ENCODE measurements around the gene TUT1. TPM values are rescaled to one million over a fixed set of nuclear protein-coding genes. Genes with fewer than 3 reads are reported as not detected.
A peak's percentile ranks its signal among the peaks of the same experiment; 100 is the strongest.
"Not testable (repeated sequence)": the region's sequence is repeated elsewhere in the genome, so short reads cannot be mapped to it uniquely, and the experiment has no call there.

Gene TUT1
- total and polyA plus RNA-seq, 8 donors: 12.0 to 33.4 (median 15.8) TPM

DNA sequence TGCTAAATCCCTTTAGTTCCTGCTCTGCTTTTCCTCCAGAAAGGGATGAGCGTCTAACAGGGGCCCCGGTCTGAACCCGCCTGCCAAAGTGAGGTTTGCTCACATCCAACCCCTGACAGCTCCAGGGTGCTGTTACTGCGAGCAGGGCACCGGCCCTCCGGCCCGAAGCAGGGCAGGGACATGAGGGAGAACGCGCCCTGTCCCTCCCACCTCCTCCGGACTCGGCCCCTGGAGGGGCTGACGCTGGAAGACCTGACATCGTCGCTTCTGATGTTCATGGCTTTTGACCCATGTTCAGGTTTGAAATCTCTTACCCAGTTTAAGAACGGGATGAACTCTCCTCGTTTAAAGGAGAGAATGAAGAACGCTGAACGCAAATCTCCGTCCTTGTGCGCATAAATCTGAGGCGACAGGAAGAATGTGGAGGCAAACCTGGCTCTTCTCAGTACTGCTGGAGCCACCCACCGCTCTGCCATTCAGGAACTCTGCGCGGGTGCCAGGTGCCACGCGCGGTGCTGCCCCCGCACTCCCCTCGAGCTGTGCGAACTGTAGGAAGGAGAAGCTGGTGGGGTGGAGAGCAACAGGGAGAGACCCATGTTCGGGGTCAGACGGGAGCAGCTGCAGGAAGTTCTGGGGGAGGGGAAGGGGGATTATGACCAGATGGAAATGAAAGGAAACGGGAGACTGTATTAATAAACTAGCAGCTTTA is 16.8 kb downstream of the TUT1 start:
- TF ChIP-seq, protein P1, sequence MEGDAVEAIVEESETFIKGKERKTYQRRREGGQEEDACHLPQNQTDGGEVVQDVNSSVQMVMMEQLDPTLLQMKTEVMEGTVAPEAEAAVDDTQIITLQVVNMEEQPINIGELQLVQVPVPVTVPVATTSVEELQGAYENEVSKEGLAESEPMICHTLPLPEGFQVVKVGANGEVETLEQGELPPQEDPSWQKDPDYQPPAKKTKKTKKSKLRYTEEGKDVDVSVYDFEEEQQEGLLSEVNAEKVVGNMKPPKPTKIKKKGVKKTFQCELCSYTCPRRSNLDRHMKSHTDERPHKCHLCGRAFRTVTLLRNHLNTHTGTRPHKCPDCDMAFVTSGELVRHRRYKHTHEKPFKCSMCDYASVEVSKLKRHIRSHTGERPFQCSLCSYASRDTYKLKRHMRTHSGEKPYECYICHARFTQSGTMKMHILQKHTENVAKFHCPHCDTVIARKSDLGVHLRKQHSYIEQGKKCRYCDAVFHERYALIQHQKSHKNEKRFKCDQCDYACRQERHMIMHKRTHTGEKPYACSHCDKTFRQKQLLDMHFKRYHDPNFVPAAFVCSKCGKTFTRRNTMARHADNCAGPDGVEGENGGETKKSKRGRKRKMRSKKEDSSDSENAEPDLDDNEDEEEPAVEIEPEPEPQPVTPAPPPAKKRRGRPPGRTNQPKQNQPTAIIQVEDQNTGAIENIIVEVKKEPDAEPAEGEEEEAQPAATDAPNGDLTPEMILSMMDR (IDR thresholded peaks at IDR 0.05): no peak
- peaks cover 0 to 40% (median 9%) of the 10 kb centered on the region in 3 donors for H3K36me3 ChIP-seq
- peak in 5 of 6 donors; percentile 43 to 83 (median 62) for DNase-seq
- intact Hi-C loops (cut with DNase I): no loop called here
- no peak for FAIRE-seq
- 1 to 2% methylated on average over 33 of the region's 33 CpGs for WGBS, 2 donors
- peak; percentile 16 to 40 (median 36) for ATAC-seq
- peak overlapping the region; percentile 75 to 98 (median 89) for H3K27ac ChIP-seq
- H3K4me1 ChIP-seq: peaks cover 6 to 13% (median 13%) of the 10 kb centered on the region in 3 donors
- H3K9me3 ChIP-seq: no peaks in the 10 kb centered on the region
- H3K4me3 ChIP-seq: peak overlapping the region; percentile 22 to 73 (median 56)
- H3K27me3 ChIP-seq: no peaks in the 10 kb centered on the region

DNA sequence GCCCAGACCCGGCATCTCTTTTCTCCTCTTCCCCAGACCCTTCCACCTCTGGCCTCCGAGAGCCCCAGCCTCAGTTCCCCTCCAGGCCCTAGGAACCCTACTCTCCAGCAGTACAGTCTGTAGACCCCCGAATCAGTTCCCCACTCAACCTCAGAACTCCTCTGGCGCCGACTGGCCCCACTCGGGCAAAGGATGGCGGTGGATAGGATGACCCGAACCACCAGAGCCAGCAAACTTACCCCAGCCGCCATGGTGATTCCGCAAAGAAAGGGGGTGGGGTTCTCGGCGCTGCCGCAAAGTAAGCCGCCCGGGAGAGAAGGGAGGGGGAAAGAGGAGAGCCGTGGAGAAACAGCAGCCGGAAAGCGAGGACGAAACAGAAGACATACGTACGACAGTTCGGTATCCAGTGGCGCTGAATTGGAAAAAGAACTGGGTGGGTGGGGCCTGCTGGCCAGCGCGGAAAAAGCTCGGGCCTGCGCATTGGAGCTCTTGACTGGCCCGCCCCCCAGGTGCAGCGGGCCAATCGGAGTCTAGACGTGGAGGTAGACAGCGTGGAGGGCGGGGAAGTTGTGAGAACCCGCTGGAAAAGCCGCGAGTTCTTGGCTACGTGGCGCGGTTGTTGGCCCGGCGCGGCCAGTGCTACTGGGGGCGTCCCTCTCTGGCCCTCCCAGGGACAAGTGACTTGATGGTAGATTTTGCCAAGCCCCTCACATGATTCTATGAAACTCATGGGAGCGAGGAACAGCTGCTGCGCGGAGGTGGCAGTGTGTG is 17.5 kb downstream of the TUT1 start, which contains the start of gene EEF1G:
Gene EEF1G, minus strand, starts transcription at position 300 of the 771 bp plus-strand sequence. Its CDS starts 49 bp downstream, at position 251.
- WGBS, 2 donors: 0% methylated on average over 45 to 46 of the region's 46 CpGs
- intact Hi-C loops (cut with DNase I): loop anchor here in 1 of 3 donors (2.0 kb wide), 1 partner anchor 17 kb away; no protein-coding TSS in a partner anchor
- DNase-seq (peak; percentile 93 to 100 (median 98)), FAIRE-seq (peak; percentile 56), ATAC-seq (peak; percentile 91 to 97 (median 94))
- TF ChIP-seq, protein P1 (IDR thresholded peaks at IDR 0.05): no peak
- H3K9me3 ChIP-seq: no peaks in the 10 kb centered on the region
- peaks cover 0 to 37% (median 5%) of the 10 kb centered on the region in 3 donors for H3K36me3 ChIP-seq
- H3K4me3 ChIP-seq: peak within 1 kb of the TSS; percentile 57 to 78 (median 66)
- peaks cover 6 to 13% (median 13%) of the 10 kb centered on the region in 3 donors for H3K4me1 ChIP-seq
- no peaks in the 10 kb centered on the region for H3K27me3 ChIP-seq
- H3K27ac ChIP-seq: peak within 1 kb of the TSS; percentile 75 to 98 (median 89)

- FAIRE-seq (no peak), ATAC-seq (peak in 3 of 4 donors; percentile 0 to 6 (median 2)), DNase-seq (peak in 1 of 6 donors; percentile 51)
- Histone ChIP-seq H3K27me3 (no peaks in the 10 kb centered on the region), H3K36me3 (peaks cover 0 to 30% (median under 1%) of the 10 kb centered on the region in 3 donors), H3K4me1 (peaks cover 6 to 13% (median 13%) of the 10 kb centered on the region in 3 donors), H3K4me3 (peak overlapping the region; percentile 57 to 78 (median 66)), H3K27ac (peak overlapping the region; percentile 12 to 76 (median 42)), H3K9me3 (no peaks in the 10 kb centered on the region)
- TF ChIP-seq, protein P1 (IDR thresholded peaks at IDR 0.05): no peak
- 0% methylated on average over 33 of the region's 33 CpGs for WGBS, 2 donors
- intact Hi-C loops (cut with DNase I): loop anchor here in 1 of 3 donors (2.0 kb wide), 1 partner anchor 16 kb away; no protein-coding TSS in a partner anchor
Measured at GRCh38 chr11:62573006-62573591, 18.2 kb downstream of the TUT1 start.

- H3K27ac ChIP-seq: no peak overlapping the region
- H3K9me3 ChIP-seq: no peaks in the 10 kb centered on the region
- TF ChIP-seq, protein P1 (IDR thresholded peaks at IDR 0.05): no peak
- no peak for DNase-seq
- intact Hi-C loops (cut with DNase I): loop anchor here in 1 of 3 donors (2.0 kb wide), 1 partner anchor 16 kb away; no protein-coding TSS in a partner anchor
- H3K4me1 ChIP-seq: peaks cover 6 to 13% (median 13%) of the 10 kb centered on the region in 3 donors
- 69 to 70% methylated on average over 12 of the region's 12 CpGs for WGBS, 2 donors
- H3K27me3 ChIP-seq: no peaks in the 10 kb centered on the region
- no peak for FAIRE-seq
- peaks cover 2 to 32% (median 7%) of the 10 kb centered on the region in 3 donors for H3K36me3 ChIP-seq
- H3K4me3 ChIP-seq: peak overlapping the region in 2 of 4 donors; percentile 58 to 73
- ATAC-seq: no peak
Measured at GRCh38 chr11:62572431-62572830, 18.9 kb downstream of the TUT1 start.

GRCh38 chr11:62571493-62571892 is 19.8 kb downstream of the TUT1 start:
- intact Hi-C loops (cut with DNase I); FAIRE-seq; H3K4me3 ChIP-seq; DNase-seq; ATAC-seq; H3K9me3 ChIP-seq; H3K27me3 ChIP-seq; H3K27ac ChIP-seq: not testable (repeated sequence)
- peaks cover 6 to 13% (median 13%) of the 10 kb centered on the region in 3 donors for H3K4me1 ChIP-seq
- H3K36me3 ChIP-seq: peaks cover 7 to 41% (median 9%) of the 10 kb centered on the region in 3 donors
- WGBS, 2 donors: 73 to 80% methylated on average over 5 of the region's 5 CpGs

- H3K36me3 ChIP-seq: peaks cover 7 to 47% (median 13%) of the 10 kb centered on the region in 3 donors
- H3K4me3 ChIP-seq: not testable (repeated sequence)
Measured at GRCh38 chr11:62570903-62571302, 20.4 kb downstream of the TUT1 start.

More at GRCh38 chr11:62570903-62571302, 20.4 kb downstream of the TUT1 start:
- H3K27ac ChIP-seq; intact Hi-C loops (cut with DNase I); FAIRE-seq; H3K9me3 ChIP-seq; ATAC-seq; DNase-seq; H3K27me3 ChIP-seq: not testable (repeated sequence)
- 95 to 96% methylated on average over 5 of the region's 5 CpGs for WGBS, 2 donors
- peaks cover 6 to 13% (median 13%) of the 10 kb centered on the region in 3 donors for H3K4me1 ChIP-seq
